ENCODE data around the gene THADA. TPM values are rescaled to one million over a fixed set of nuclear protein-coding genes. Genes with fewer than 3 reads are reported as not detected.

The THADA gene
- total and polyA plus RNA-seq, 10 donors: 14.2 to 51.3 (median 40.0) TPM

DNA sequence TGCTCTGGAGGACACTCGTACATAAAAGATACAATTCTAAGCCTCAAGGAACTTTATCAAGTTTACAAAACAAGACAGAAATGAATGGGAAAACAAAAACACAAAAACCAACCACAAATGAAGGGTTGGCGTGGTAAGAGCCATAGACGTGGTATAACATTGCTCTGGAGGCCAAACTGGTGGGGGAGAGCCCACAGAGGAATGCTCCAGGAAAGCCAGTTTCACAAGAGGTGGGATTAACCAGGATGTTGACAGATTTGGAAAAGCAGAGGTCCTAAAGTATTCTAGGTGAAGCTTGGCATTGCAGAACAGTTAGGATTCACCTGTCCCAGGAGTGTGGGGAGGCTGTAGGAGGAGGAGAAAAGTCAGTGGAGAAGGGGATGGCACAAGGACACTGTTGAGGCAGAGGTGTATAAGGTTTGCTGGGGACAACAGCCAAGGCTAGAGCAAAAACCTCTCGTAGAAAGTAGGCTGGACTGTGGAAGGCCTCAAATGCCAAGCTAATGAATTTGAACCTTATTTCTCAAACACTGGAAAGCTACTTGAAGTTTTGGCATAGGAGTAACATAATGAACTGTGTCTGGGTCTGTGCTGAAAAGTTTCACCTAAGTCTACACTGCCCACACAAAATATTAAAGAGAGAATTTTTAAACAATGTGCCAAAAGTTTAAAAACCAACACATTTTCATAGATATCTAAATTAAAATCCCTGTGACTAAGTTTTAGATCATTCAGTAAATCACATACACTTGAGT lies 135.1 kb downstream of the THADA start:
- Histone ChIP-seq H3K4me3 (no peak overlapping the region), H3K27me3 (replicated peaks in 1 of 7) (no peaks in the 10 kb centered on the region), H3K4me1 (peaks cover 0 to 71% (median 45%) of the 10 kb centered on the region in 6 donors), H3K9me3 (no peaks in the 10 kb centered on the region), H3K36me3 (no peaks in the 10 kb centered on the region), H3K27ac (peak overlapping the region in 4 of 8 donors; percentile 35 to 70 (median 52))
- TF ChIP-seq, protein P1, sequence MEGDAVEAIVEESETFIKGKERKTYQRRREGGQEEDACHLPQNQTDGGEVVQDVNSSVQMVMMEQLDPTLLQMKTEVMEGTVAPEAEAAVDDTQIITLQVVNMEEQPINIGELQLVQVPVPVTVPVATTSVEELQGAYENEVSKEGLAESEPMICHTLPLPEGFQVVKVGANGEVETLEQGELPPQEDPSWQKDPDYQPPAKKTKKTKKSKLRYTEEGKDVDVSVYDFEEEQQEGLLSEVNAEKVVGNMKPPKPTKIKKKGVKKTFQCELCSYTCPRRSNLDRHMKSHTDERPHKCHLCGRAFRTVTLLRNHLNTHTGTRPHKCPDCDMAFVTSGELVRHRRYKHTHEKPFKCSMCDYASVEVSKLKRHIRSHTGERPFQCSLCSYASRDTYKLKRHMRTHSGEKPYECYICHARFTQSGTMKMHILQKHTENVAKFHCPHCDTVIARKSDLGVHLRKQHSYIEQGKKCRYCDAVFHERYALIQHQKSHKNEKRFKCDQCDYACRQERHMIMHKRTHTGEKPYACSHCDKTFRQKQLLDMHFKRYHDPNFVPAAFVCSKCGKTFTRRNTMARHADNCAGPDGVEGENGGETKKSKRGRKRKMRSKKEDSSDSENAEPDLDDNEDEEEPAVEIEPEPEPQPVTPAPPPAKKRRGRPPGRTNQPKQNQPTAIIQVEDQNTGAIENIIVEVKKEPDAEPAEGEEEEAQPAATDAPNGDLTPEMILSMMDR (IDR thresholded peaks at IDR 0.05 in 8 of 11, conservative IDR thresholded peaks at IDR 0.05 in 3 of 11): no peak
- no peak for TF ChIP-seq POLR2A (IDR thresholded peaks at IDR 0.05)
- TF ChIP-seq POLR2AphosphoS5 (IDR thresholded peaks at IDR 0.05): no peak
- no peak for DNase-seq
- intact Hi-C loops (cut with DNase I; ENCODE audit: low total_unique reads): no loop called here
- 80 to 88% (median 85%) methylated on average over 4 of the region's 4 CpGs for WGBS, 5 donors

DNA sequence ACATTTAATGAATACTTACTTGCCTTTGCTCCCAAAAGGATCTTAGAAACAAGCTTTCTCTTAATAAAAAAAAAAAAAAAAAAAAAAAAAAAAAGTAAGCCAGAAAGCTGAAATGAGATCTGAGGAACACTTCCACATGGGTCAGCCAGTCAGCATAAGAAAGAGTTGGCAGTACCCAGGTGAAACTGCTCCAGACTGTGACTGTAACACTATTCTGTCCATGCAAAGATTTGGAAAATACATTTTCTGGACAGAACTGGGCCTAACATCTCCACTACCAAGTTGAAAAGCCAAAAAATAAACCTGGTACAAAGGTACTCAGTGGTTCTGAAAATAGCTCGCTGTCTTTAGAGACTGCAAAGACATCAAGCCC lies 135.7 kb downstream of the THADA start:
- DNase-seq: no peak
- no peaks in the 10 kb centered on the region for H3K9me3 ChIP-seq
- TF ChIP-seq POLR2A (IDR thresholded peaks at IDR 0.05): no peak
- no peak for TF ChIP-seq POLR2AphosphoS5 (IDR thresholded peaks at IDR 0.05)
- TF ChIP-seq, protein P1 (IDR thresholded peaks at IDR 0.05 in 8 of 11, conservative IDR thresholded peaks at IDR 0.05 in 3 of 11): no peak
- WGBS, 5 donors: 92 to 100% (median 96%) methylated on average over 1 of the region's 1 CpG
- H3K36me3 ChIP-seq: no peaks in the 10 kb centered on the region
- intact Hi-C loops (cut with DNase I; ENCODE audit: low total_unique reads): no loop called here
- H3K27me3 ChIP-seq (replicated peaks in 1 of 7): no peaks in the 10 kb centered on the region
- H3K27ac ChIP-seq: peak overlapping the region in 2 of 8 donors; percentile 51 to 70
- peaks cover 0 to 77% (median 51%) of the 10 kb centered on the region in 6 donors for H3K4me1 ChIP-seq
- H3K4me3 ChIP-seq: no peak overlapping the region

DNA sequence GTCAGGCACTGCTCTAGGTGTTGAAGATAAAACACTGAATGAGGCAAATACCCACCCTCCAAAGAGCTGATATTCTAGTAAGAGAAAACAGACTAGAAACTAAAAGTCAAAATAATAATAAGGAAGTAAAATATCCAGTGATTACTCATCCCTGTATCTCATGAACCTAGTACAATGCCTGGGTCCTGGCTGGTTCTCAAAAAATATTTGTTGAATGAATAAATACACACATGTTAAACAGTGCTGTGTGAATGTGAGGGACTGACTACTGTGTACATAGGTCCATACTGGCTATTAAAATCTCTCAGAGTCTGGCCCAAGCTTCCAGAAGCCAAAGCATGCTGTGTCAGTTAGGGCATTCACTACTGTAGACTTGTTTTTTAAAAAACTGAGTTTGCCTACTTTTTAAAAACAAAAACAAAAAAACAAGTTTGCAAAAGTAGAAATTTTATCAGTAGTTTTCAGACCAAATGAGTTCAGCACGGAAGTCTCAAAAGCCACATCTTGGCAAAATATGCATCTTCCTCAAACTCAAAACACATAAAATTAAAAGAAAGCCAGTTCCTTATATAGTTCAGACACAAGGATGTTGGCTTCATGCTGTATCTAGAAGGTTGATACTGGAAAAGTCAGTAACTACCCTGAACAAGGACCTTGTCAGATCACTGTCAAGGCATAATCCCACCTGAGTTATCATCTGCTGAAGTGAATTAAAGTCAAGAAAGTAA lies 136.2 kb downstream of the THADA start:
- DNase-seq: no peak
- WGBS, 5 donors: 32 to 66% (median 54%) methylated on average over 1 of the region's 1 CpG
- no peaks in the 10 kb centered on the region for H3K9me3 ChIP-seq
- peak overlapping the region in 6 of 8 donors; percentile 6 to 70 (median 46) for H3K27ac ChIP-seq
- intact Hi-C loops (cut with DNase I; ENCODE audit: low total_unique reads): no loop called here
- H3K4me3 ChIP-seq: no peak overlapping the region
- no peaks in the 10 kb centered on the region for H3K36me3 ChIP-seq
- TF ChIP-seq POLR2AphosphoS5 (IDR thresholded peaks at IDR 0.05) (no peak), POLR2A (IDR thresholded peaks at IDR 0.05) (no peak)
- TF ChIP-seq, protein P1 (IDR thresholded peaks at IDR 0.05 in 8 of 11, conservative IDR thresholded peaks at IDR 0.05 in 3 of 11): no peak
- peaks cover 0 to 83% (median 52%) of the 10 kb centered on the region in 6 donors for H3K4me1 ChIP-seq
- no peaks in the 10 kb centered on the region for H3K27me3 ChIP-seq (replicated peaks in 1 of 7)
